ENCODE data around the gene SYK.
"Not testable (repeated sequence)": the region's sequence is repeated elsewhere in the genome, so short reads cannot be mapped to it uniquely, and the experiment has no call there.

Gene SYK

GRCh38 chr9:90801241-90801972 is at the start of gene SYK:
Gene SYK (plus strand): TSS chr9:90801819. CDS start chr9:90843899, 42,080 bp downstream.
- peak; percentile 67 for DNase-seq (ENCODE audit: low spot score)

- DNase-seq (ENCODE audit: low spot score): peak; percentile 78
Observed at GRCh38 chr9:90755514-90756371, 45.9 kb upstream of the SYK start.

GRCh38 chr9:90760577-90760976 is 41.0 kb upstream of the SYK start:
- DNase-seq (ENCODE audit: low spot score): not testable (repeated sequence)

GRCh38 chr9:90766731-90767130 is 34.9 kb upstream of the SYK start:
- no peak for DNase-seq (ENCODE audit: low spot score)

- DNase-seq (ENCODE audit: low spot score): peak; percentile 18
Observed at GRCh38 chr9:90767523-90768100, 34.0 kb upstream of the SYK start.

GRCh38 chr9:90770182-90770738 is 31.4 kb upstream of the SYK start:
- no peak for DNase-seq (ENCODE audit: low spot score)

- DNase-seq (ENCODE audit: low spot score): no peak
Observed at GRCh38 chr9:90770927-90771326, 30.7 kb upstream of the SYK start.

- no peak for DNase-seq (ENCODE audit: low spot score)
Observed at GRCh38 chr9:90772386-90772785, 29.2 kb upstream of the SYK start.

GRCh38 chr9:90773617-90774016 is 28.0 kb upstream of the SYK start:
- peak; percentile 38 for DNase-seq (ENCODE audit: low spot score)

GRCh38 chr9:90774071-90774470 is 27.5 kb upstream of the SYK start:
- no peak for DNase-seq (ENCODE audit: low spot score)

GRCh38 chr9:90774682-90775081 is 26.9 kb upstream of the SYK start:
- DNase-seq (ENCODE audit: low spot score): no peak

GRCh38 chr9:90775657-90776056 is 26.0 kb upstream of the SYK start:
- DNase-seq (ENCODE audit: low spot score): no peak

- no peak for DNase-seq (ENCODE audit: low spot score)
Observed at GRCh38 chr9:90778746-90779145, 22.9 kb upstream of the SYK start.

- no peak for DNase-seq (ENCODE audit: low spot score)
Observed at GRCh38 chr9:90783552-90783951, 18.1 kb upstream of the SYK start.

- no peak for DNase-seq (ENCODE audit: low spot score)
Observed at GRCh38 chr9:90783964-90784363, 17.7 kb upstream of the SYK start.

GRCh38 chr9:90787771-90788460 is 13.7 kb upstream of the SYK start:
- DNase-seq (ENCODE audit: low spot score): no peak

GRCh38 chr9:90788527-90788926 is 13.1 kb upstream of the SYK start:
- not testable (repeated sequence) for DNase-seq (ENCODE audit: low spot score)

GRCh38 chr9:90789408-90789807 is 12.2 kb upstream of the SYK start:
- DNase-seq (ENCODE audit: low spot score): no peak

- DNase-seq (ENCODE audit: low spot score): no peak
Observed at GRCh38 chr9:90789862-90790261, 11.8 kb upstream of the SYK start.

GRCh38 chr9:90793024-90793423 is 8.6 kb upstream of the SYK start:
- DNase-seq (ENCODE audit: low spot score): not testable (repeated sequence)

- DNase-seq (ENCODE audit: low spot score): no peak
Observed at GRCh38 chr9:90793729-90794128, 7.9 kb upstream of the SYK start.

GRCh38 chr9:90795084-90795483 is 6.5 kb upstream of the SYK start:
- no peak for DNase-seq (ENCODE audit: low spot score)

Measured in RKO (cell line).